HG03159 (cell line): Measurements from ENCODE around the gene MAP2K2.

Source experiments
- ATAC-seq: cut with Tn5 transposase; IDR thresholded peaks from one replicate; pipeline ENCODE4 v1.9.1; 2021; ENCODE audit warnings: mild to moderate bottlenecking, moderate library complexity; ENCODE audit not compliant: unreplicated experiment

The MAP2K2 gene

GRCh38 chr19:4061683-4062418, 62.1 kb downstream of the MAP2K2 start:
- ATAC-seq, result no peak

- no peak for ATAC-seq
These were observed 62.7 kb downstream of the MAP2K2 start for GRCh38 chr19:4061178-4061682.

- no peak for ATAC-seq
These were observed 63.2 kb downstream of the MAP2K2 start for GRCh38 chr19:4060621-4061177.

GRCh38 chr19:4059891-4060620, 63.9 kb downstream of the MAP2K2 start:
- no peak for ATAC-seq

- ATAC-seq, result no peak
These were observed 64.5 kb downstream of the MAP2K2 start for GRCh38 chr19:4059453-4059871.

GRCh38 chr19:4058693-4059452, 65.0 kb downstream of the MAP2K2 start:
- ATAC-seq, result no peak

GRCh38 chr19:4057931-4058692, 65.8 kb downstream of the MAP2K2 start:
- no peak for ATAC-seq

- no peak for ATAC-seq
These were observed 68.7 kb downstream of the MAP2K2 start for GRCh38 chr19:4055209-4055552.

GRCh38 chr19:4054441-4055208, 69.3 kb downstream of the MAP2K2 start:
- no peak for ATAC-seq

- ATAC-seq, result no peak
These were observed 70.2 kb downstream of the MAP2K2 start for GRCh38 chr19:4053423-4054324.

GRCh38 chr19:4052993-4053422, 70.9 kb downstream of the MAP2K2 start:
- ATAC-seq, result no peak

GRCh38 chr19:4052114-4052992, 71.6 kb downstream of the MAP2K2 start:
- no peak for ATAC-seq

- no peak for ATAC-seq
These were observed 72.5 kb downstream of the MAP2K2 start for GRCh38 chr19:4051175-4052101.

- ATAC-seq, result no peak
These were observed 74.5 kb downstream of the MAP2K2 start for GRCh38 chr19:4049432-4049831.

GRCh38 chr19:4046946-4047683, 76.8 kb downstream of the MAP2K2 start:
- ATAC-seq, result no peak

GRCh38 chr19:4046362-4046691, 77.6 kb downstream of the MAP2K2 start:
- ATAC-seq, result no peak
